RWPE2 (cell line): ENCODE data around the gene SALL3.

ENCODE experiments used
- ATAC-seq: fragments of 200-7000 bp; cut with Tn5 transposase; 3 replicates; pipeline ENCODE4 v1.9.1; 2021; ENCODE audit warnings: low read depth
- DNase-seq: peaks from one replicate; pipeline ENCODE4 v3.0.0-alpha.2; 2020; ENCODE audit warnings: low spot score
- H3K27ac ChIP-seq: fragments of 450-650 bp; 2 replicates; pipeline ENCODE4 v1.5.1; 2017; ENCODE audit warnings: mild to moderate bottlenecking; ENCODE audit not compliant: poor library complexity, severe bottlenecking
- H3K27me3 ChIP-seq: fragments of 250-450 bp; sonication (Bioruptor Pico); 2 replicates; pipeline ENCODE4 v1.5.1; 2021; ENCODE audit warnings: mild to moderate bottlenecking, moderate library complexity; ENCODE audit not compliant: insufficient read depth, poor library complexity, severe bottlenecking
- H3K36me3 ChIP-seq: fragments of 250-450 bp; sonication (Bioruptor Pico); 2 replicates; pipeline ENCODE4 v1.5.1; 2020; ENCODE audit warnings: low read depth, mild to moderate bottlenecking, moderate library complexity
- H3K4me1 ChIP-seq: fragments of 250-450 bp; sonication (Bioruptor Pico); 2 replicates; pipeline ENCODE4 v1.5.1; 2021; ENCODE audit warnings: mild to moderate bottlenecking, moderate library complexity; ENCODE audit not compliant: insufficient read depth, poor library complexity, severe bottlenecking
- H3K4me3 ChIP-seq: fragments of 250-450 bp; sonication (Bioruptor Pico); 2 replicates; pipeline ENCODE4 v1.5.1; 2021; ENCODE audit warnings: mild to moderate bottlenecking, moderate library complexity; ENCODE audit not compliant: severe bottlenecking
- H3K9me3 ChIP-seq: fragments of 250-450 bp; sonication (Bioruptor Pico); 2 replicates; pipeline ENCODE4 v1.5.1; 2021; ENCODE audit warnings: mild to moderate bottlenecking, moderate library complexity; ENCODE audit not compliant: severe bottlenecking
- TF ChIP-seq, protein P1 (sequence below): fragments of 450-650 bp; IDR thresholded peaks from one replicate; pipeline ENCODE4 v1.5.1; 2017; ENCODE audit warnings: mild to moderate bottlenecking, moderate library complexity; ENCODE audit not compliant: poor library complexity, severe bottlenecking

The SALL3 gene

DNA sequence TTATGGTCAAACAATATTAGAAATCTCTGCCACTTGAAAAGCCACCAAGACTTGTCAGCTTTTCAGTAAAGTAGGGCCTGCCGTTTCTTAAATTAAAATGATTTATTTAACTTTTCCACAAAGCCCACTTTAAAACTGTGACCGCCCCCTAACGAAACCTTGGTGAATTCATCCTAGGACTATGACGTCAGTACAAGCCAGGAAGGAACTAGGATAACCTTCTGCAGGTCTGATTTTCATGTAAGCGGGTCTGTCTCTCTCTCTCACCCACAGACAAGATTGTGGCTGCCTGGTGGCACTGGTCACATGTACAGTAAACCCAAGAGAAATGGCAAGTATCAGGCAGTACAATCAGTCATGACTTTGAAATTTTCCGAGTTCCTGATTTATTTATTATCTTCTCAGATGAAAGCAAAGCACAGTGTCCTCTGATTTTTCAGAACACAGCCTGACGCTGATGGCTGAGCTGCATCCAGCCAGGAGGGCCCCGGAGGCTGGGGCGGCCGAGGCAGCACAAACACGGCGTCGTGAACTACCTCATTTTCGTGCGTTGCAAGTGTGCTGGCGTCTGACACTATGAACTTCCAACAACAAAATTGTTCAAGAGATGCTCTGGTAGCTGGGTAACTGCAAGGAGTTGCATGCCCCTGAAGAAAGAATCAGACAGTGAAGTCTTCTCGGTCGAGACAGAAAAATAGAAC lies 18.9 kb downstream of the SALL3 start:
- TF ChIP-seq, protein P1, sequence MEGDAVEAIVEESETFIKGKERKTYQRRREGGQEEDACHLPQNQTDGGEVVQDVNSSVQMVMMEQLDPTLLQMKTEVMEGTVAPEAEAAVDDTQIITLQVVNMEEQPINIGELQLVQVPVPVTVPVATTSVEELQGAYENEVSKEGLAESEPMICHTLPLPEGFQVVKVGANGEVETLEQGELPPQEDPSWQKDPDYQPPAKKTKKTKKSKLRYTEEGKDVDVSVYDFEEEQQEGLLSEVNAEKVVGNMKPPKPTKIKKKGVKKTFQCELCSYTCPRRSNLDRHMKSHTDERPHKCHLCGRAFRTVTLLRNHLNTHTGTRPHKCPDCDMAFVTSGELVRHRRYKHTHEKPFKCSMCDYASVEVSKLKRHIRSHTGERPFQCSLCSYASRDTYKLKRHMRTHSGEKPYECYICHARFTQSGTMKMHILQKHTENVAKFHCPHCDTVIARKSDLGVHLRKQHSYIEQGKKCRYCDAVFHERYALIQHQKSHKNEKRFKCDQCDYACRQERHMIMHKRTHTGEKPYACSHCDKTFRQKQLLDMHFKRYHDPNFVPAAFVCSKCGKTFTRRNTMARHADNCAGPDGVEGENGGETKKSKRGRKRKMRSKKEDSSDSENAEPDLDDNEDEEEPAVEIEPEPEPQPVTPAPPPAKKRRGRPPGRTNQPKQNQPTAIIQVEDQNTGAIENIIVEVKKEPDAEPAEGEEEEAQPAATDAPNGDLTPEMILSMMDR: no peak
- ATAC-seq (no peak), DNase-seq (no peak)
- H3K36me3 ChIP-seq: no peaks in the 10 kb centered on the region
- peaks cover 16% of the 10 kb centered on the region for H3K27me3 ChIP-seq
- no peak overlapping the region for H3K4me3 ChIP-seq
- H3K27ac ChIP-seq: no peak overlapping the region
- H3K4me1 ChIP-seq: no peaks in the 10 kb centered on the region
- H3K9me3 ChIP-seq: no peaks in the 10 kb centered on the region

DNA sequence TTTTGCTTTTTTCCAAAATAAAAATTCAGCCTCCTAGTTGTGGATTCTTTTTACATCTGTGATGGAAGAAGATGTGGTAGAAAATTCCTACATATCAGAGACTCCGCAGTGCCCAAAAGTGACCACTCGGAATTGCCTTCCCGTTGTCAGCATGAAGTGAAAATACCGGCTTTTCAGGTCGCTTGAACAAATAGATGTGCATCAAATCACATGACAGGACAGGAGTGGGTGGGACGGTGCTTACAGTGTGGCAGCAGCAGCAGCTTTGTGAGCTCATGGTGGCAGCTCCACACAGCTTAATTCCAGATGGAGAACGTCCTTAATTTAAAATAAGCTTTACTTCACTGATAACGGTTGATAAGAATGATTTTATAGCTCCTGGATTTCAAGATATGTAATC lies 20.3 kb downstream of the SALL3 start:
- H3K27me3 ChIP-seq: peaks cover 16% of the 10 kb centered on the region
- no peaks in the 10 kb centered on the region for H3K9me3 ChIP-seq
- DNase-seq (no peak), ATAC-seq (no peak)
- TF ChIP-seq, protein P1: no peak
- H3K4me1 ChIP-seq: no peaks in the 10 kb centered on the region
- H3K36me3 ChIP-seq: no peaks in the 10 kb centered on the region
- no peak overlapping the region for H3K27ac ChIP-seq
- no peak overlapping the region for H3K4me3 ChIP-seq

DNA sequence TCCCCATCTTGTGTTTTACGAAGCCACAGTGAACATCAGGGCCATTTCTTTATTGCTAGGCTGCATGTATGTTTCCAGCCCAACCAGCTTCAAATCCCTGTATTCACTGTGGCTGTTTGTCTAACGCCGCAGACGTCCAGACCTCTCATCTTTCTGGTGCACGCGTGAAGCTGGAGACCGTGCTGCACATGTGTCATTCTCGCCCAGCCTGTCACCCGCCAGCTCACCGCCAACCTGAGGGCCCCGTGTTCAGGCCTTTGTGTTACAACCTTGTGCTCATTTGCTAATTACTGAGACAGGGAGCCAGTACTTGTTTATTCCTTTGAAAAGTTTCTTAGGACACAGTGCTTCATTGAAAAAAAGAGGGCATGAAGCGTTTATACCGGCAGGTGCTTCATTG lies 21.4 kb downstream of the SALL3 start:
- Histone ChIP-seq H3K4me3 (no peak overlapping the region), H3K27me3 (peaks cover 16% of the 10 kb centered on the region), H3K9me3 (no peaks in the 10 kb centered on the region), H3K27ac (no peak overlapping the region), H3K36me3 (no peaks in the 10 kb centered on the region), H3K4me1 (no peaks in the 10 kb centered on the region)
- DNase-seq: no peak
- ATAC-seq: no peak
- TF ChIP-seq, protein P1: no peak

DNA sequence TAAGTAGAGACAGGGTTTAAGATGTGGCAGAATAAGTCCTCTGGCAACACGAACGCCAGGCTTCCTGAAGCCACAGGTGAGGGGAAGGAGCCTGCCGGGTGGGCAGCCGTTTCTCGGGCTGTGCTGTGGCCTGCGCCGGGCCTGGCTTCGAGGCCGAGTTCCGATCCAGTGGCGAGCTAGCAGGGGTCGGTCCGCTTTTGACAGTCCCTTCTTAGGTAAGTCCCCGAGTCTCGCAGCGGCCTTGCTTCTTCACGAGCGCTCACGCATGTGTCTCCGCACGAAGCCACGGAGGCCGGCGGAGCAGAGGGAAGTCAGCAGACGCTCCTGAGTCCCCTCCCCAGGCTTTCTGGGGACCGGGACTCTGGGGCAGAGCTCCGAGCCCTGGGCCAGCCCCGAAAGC lies 26.0 kb downstream of the SALL3 start:
- H3K36me3 ChIP-seq: no peaks in the 10 kb centered on the region
- H3K4me1 ChIP-seq: no peaks in the 10 kb centered on the region
- no peak overlapping the region for H3K4me3 ChIP-seq
- ATAC-seq: no peak
- no peak overlapping the region for H3K27ac ChIP-seq
- DNase-seq: no peak
- H3K27me3 ChIP-seq: peaks cover 13% of the 10 kb centered on the region
- TF ChIP-seq, protein P1: no peak
- H3K9me3 ChIP-seq: no peaks in the 10 kb centered on the region

DNA sequence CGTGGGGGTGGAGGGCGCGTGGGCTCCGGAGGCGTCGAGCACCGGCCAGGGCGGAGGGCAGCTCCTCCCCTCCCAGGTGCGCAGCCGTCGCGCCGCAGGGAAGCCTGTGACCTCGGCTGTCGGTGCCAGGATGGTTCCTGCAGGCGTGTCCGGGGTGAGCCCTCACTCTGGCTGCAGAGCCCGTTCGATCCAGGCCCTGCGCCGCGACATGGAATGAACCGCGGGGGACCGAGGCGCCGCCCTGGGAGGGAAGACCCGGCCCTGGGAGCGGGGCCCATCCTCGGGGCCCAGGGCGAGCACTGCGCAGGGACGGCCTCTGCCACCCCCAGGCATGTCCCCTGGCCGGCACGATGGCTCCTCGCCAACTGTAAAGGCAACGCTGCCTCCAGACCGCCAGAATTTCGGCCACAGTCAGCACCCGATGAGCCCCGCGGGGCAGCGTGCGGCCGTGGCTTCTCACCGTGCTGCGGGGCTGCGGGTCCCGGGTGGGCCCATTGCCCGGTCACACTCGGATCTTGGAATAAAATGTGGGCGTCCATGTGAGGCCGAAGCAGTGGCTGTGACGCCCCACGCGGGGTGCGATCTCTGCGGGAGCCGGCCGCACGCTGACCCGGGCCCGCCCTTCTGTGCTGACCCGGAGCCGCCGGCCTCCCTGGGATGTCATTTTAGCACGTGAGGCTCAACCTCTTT lies 26.6 kb downstream of the SALL3 start:
- Histone ChIP-seq H3K36me3 (no peaks in the 10 kb centered on the region), H3K27me3 (peaks cover 7% of the 10 kb centered on the region), H3K4me1 (no peaks in the 10 kb centered on the region), H3K9me3 (no peaks in the 10 kb centered on the region), H3K27ac (no peak overlapping the region), H3K4me3 (no peak overlapping the region)
- TF ChIP-seq, protein P1: no peak
- ATAC-seq (no peak), DNase-seq (no peak)
